Glutamatergic neuron (in vitro differentiated cells): ENCODE results near the gene SIX1. TPM values are rescaled to one million over a fixed set of nuclear protein-coding genes. Genes with fewer than 3 reads are reported as not detected.
A peak's percentile ranks its signal among the peaks of the same experiment; 100 is the strongest.

Experiments
- DNase-seq: peaks from one replicate; pipeline ENCODE4 v3.0.0; 2022
- H3K27ac Mint-ChIP-seq: one replicate; pipeline ENCODE4 v1.8.0; 2020; ENCODE audit warnings: mild to moderate bottlenecking, mixed read lengths, inconsistent platforms; ENCODE audit not compliant: unreplicated experiment
- H3K27me3 Mint-ChIP-seq: one replicate; pipeline ENCODE4 v1.8.0; 2020; ENCODE audit warnings: mild to moderate bottlenecking, moderate library complexity, mixed read lengths, inconsistent platforms; ENCODE audit not compliant: unreplicated experiment
- H3K36me3 Mint-ChIP-seq: one replicate; pipeline ENCODE4 v1.8.0; 2020; ENCODE audit warnings: mild to moderate bottlenecking, mixed read lengths, inconsistent platforms; ENCODE audit not compliant: unreplicated experiment
- H3K4me1 Mint-ChIP-seq: one replicate; pipeline ENCODE4 v1.8.0; 2020; ENCODE audit warnings: mild to moderate bottlenecking, low read depth, mixed read lengths, inconsistent platforms; ENCODE audit not compliant: unreplicated experiment
- H3K4me3 Mint-ChIP-seq: one replicate; pipeline ENCODE4 v1.8.0; 2020; ENCODE audit warnings: mild to moderate bottlenecking, mixed read lengths, inconsistent platforms; ENCODE audit not compliant: unreplicated experiment
- H3K9me3 Mint-ChIP-seq: one replicate; pipeline ENCODE4 v1.8.0; 2020; ENCODE audit warnings: mild to moderate bottlenecking, moderate library complexity, mixed read lengths, inconsistent platforms; ENCODE audit not compliant: unreplicated experiment
- total RNA-seq: library from RNA; stranded (reverse); fragmentation: NEBNext Ultra II Directional; extraction: Animal tissue kit (Norgen Biotek cat#: 25700); gene quantifications from one replicate; pipeline ENCODE4 v1.2.1, GENCODE V29; 2021; ENCODE audit not compliant: unreplicated experiment
- TF ChIP-seq, protein P1 (sequence below): fragments of 200-600 bp; sonication (generic); IDR thresholded peaks from one replicate; pipeline ENCODE4 v1.5.0; 2021; ENCODE audit not compliant: partially characterized antibody, unreplicated experiment

SIX1 gene
- total RNA-seq, 1 donor from 2014 or later = 79.6 TPM

DNA sequence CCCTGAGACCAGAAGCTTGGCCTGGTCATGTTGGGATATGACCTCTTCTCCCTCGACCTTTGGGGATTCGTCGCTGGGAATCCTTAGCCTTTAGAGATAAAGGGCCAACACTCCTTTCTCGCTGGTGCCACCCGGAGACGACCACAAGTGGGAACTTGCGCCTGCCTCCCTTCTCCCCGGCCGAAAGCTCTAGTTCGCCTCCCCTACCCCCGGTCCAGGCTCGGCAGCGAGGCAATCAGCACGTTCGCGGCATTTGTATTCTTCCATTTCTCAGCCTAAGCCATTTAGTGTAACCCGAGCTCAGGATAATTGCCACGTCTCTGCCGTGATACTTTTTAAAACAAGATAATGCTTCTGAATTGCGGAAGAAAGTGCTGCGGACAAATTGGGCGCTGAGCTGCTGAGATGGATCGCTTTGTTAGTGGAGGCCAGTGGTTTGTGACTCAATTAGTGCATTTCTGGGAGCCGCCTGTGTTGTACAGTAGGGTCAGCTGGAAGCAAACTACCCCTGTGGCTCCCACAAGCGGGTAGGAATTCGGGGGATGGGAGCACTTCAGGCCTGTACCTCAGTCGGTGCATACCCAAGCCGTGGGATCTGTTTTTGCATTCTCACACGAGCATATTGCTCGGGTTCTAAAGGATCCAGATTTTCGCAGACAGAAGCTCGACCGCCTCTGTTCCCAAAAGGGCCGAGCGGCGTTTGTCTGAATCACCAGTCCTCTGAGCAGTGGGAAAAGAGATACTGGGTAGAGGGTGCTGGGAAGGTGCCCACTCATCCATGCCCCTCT, 6.8 kb upstream of the SIX1 start:
- H3K4me3 Mint-ChIP-seq = peak overlapping the region; percentile 98
- TF ChIP-seq, protein P1, sequence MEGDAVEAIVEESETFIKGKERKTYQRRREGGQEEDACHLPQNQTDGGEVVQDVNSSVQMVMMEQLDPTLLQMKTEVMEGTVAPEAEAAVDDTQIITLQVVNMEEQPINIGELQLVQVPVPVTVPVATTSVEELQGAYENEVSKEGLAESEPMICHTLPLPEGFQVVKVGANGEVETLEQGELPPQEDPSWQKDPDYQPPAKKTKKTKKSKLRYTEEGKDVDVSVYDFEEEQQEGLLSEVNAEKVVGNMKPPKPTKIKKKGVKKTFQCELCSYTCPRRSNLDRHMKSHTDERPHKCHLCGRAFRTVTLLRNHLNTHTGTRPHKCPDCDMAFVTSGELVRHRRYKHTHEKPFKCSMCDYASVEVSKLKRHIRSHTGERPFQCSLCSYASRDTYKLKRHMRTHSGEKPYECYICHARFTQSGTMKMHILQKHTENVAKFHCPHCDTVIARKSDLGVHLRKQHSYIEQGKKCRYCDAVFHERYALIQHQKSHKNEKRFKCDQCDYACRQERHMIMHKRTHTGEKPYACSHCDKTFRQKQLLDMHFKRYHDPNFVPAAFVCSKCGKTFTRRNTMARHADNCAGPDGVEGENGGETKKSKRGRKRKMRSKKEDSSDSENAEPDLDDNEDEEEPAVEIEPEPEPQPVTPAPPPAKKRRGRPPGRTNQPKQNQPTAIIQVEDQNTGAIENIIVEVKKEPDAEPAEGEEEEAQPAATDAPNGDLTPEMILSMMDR = no peak
- peaks cover 48% of the 10 kb centered on the region for H3K9me3 Mint-ChIP-seq
- H3K36me3 Mint-ChIP-seq = no peaks in the 10 kb centered on the region
- H3K27me3 Mint-ChIP-seq = peaks cover 45% of the 10 kb centered on the region
- peak; percentile 59 for DNase-seq
- H3K27ac Mint-ChIP-seq = peak overlapping the region; percentile 98
- H3K4me1 Mint-ChIP-seq = peaks cover 55% of the 10 kb centered on the region

DNA sequence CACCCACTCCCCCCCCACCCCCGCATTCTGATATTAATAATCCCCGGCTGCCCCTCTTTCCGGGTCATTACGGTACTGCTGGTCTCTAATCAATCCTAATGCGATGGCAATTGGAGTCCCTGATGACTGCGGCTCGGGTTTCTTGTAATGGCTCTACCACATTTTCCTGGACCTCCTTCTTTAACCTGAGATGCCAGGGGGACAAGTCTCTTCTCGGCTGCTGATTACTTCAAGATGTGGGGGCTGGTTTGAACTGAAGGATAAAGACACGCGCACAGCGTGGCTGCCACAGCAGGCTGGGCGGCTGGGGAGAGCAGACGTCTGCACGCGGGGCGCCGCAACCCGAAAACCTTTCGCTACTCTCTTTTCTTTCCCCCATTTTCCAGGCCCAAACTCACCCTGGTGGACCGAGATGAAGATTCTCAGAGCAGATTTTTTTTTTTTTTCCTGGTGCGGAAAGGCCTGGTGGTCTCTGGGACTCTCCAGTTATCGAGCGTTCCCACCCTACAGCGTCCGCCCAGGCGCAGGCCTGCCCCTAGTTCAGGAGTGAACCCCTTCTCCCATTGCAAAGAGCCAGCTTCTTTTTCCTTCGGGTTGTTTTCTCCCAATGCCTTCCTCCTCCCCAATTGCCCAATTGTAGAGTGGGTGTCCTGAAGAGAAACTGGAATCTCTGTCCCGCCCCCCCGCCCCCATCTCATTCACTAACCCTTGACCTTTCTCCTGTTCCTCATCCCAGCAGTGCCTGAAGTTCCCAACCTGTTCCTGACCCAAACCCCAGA, 6.0 kb upstream of the SIX1 start:
- peak; percentile 60 for DNase-seq
- peaks cover 50% of the 10 kb centered on the region for H3K9me3 Mint-ChIP-seq
- peaks cover 62% of the 10 kb centered on the region for H3K4me1 Mint-ChIP-seq
- TF ChIP-seq, protein P1 = no peak
- peak overlapping the region; percentile 98 for H3K27ac Mint-ChIP-seq
- H3K36me3 Mint-ChIP-seq = no peaks in the 10 kb centered on the region
- H3K27me3 Mint-ChIP-seq = peaks cover 49% of the 10 kb centered on the region
- H3K4me3 Mint-ChIP-seq = peak overlapping the region; percentile 98

DNA sequence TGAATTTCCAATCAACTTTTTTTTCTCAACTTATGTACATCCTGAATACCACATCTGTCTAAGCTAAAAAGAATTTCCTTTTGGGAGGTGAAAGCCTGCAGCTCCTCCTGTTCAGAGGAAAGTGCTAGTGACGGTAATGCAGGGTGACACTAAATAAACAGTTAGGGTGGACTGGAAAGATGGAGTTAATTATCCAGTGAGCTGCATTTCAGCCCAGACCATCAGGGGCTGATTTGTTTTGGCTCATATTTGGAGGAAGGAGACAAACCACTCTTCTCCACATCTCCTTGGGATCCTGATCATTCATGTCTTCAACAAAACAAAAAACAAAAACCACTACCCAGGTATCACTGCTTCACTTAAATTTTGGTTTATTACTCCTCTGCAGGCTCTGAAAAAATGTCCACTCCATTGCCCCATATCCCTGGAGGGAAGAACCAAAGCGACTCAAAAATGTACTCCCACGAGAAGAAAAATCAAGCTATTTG, 5.1 kb upstream of the SIX1 start:
- H3K9me3 Mint-ChIP-seq = peaks cover 56% of the 10 kb centered on the region
- H3K4me3 Mint-ChIP-seq = peak overlapping the region; percentile 94
- H3K27me3 Mint-ChIP-seq = peaks cover 54% of the 10 kb centered on the region
- DNase-seq = no peak
- TF ChIP-seq, protein P1 = no peak
- H3K36me3 Mint-ChIP-seq = no peaks in the 10 kb centered on the region
- H3K4me1 Mint-ChIP-seq = peaks cover 62% of the 10 kb centered on the region
- peak overlapping the region; percentile 40 for H3K27ac Mint-ChIP-seq

DNA sequence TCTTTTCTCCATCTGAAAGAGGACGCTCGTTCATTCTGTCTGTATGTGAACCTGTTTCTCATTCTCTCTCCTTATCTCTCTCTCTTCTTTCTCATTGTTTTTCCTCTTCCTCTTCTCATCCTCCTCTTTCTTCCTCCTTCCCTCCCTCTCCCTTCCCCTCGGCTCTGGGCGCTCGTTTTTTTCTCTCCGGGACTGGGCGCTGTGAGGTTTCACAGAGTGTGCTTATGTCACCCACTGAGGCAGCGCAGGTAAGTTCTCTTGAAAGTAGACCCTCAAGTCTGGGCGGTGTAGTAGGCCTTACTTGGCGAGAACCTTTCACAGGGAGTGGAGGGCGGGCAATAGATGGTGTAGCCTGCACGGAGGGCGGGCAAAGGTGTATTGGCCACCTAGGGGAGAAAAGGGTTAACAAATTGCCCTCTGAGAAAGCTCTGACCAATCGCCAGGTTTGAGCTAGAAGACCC, 4.5 kb upstream of the SIX1 start:
- Mint-ChIP-seq H3K36me3 (no peaks in the 10 kb centered on the region), H3K27ac (peak overlapping the region; percentile 84), H3K4me3 (peak overlapping the region; percentile 94), H3K9me3 (peaks cover 50% of the 10 kb centered on the region), H3K4me1 (peaks cover 57% of the 10 kb centered on the region), H3K27me3 (peaks cover 48% of the 10 kb centered on the region)
- DNase-seq = no peak
- TF ChIP-seq, protein P1 = no peak
